ENCODE results near the gene URI1.

URI1 gene

GRCh38 chr19:30064771-30065494 is 122.9 kb downstream of the URI1 start:
- TF ChIP-seq CTCF (IDR thresholded peaks at IDR 0.05) = no peak

- no peak for TF ChIP-seq CTCF (IDR thresholded peaks at IDR 0.05)
These were observed 123.9 kb downstream of the URI1 start for GRCh38 chr19:30065680-30066606.
